Spinal cord (tissue), 10 donors: Measurements from ENCODE around the gene EME2. TPM values are rescaled to one million over a fixed set of nuclear protein-coding genes. Genes with fewer than 3 reads are reported as not detected.

Experiments
- DNase-seq, 6 donors: peaks; one replicate each; pipeline versions ENCODE4 v3.0.0 to v3.0.0-alpha.2; 2013 to 2015; ENCODE audit warnings: low spot score in 6 of 6, low read depth in 4 of 6
- H3K27ac ChIP-seq: one replicate; pipeline ENCODE4 v1.5.1; 2013; ENCODE audit warnings: low read depth, low read length, control low read depth
- H3K27me3 ChIP-seq: one replicate; pipeline ENCODE4 v1.6.1; 2013; ENCODE audit warnings: low read length; ENCODE audit not compliant: control insufficient read depth, insufficient read depth
- H3K36me3 ChIP-seq: one replicate; pipeline ENCODE4 v1.6.1; 2013; ENCODE audit warnings: low read length; ENCODE audit not compliant: control insufficient read depth, insufficient read depth
- H3K4me1 ChIP-seq: one replicate; pipeline ENCODE4 v1.6.1; 2013; ENCODE audit warnings: low read length; ENCODE audit not compliant: control insufficient read depth, insufficient read depth
- H3K4me3 ChIP-seq: one replicate; pipeline ENCODE4 v1.5.1; 2013; ENCODE audit warnings: low read depth, low read length, control low read depth
- H3K9me3 ChIP-seq: one replicate; pipeline ENCODE4 v1.6.1; 2013; ENCODE audit warnings: low read length; ENCODE audit not compliant: control insufficient read depth, insufficient read depth
- WGBS: methylation state at CpG from one replicate; pipeline ENCODE4 v1.1.5; 2013; ENCODE audit warnings: missing lambda C conversion rate; ENCODE audit not compliant: insufficient coverage; 5-methylcytosine and 5-hydroxymethylcytosine counted together
- polyA plus RNA-seq, 2 donors: library from polyadenylated mRNA; unstranded; fragments of 120-200 nt; gene quantifications; one replicate each; pipeline ENCODE4 v1.2.1, GENCODE V29; 2013; ENCODE audit not compliant: insufficient read length in 2 of 2
- small RNA-seq: library from RNA; depleted of rRNA; stranded (forward); fragments of <200 nt; gene quantifications from one replicate; pipeline ENCODE3, GENCODE V24; 2014; ENCODE audit warnings: low replicate concordance
- total RNA-seq, 2 donors: library from RNA; depleted of rRNA in 1 of 2; stranded (reverse); fragments of 120-200 nt in 1 of 2; fragments of >200 nt in 1 of 2; gene quantifications; one replicate each; pipeline versions ENCODE4 v1.2.3 to v1.2.4, GENCODE V29; 2013 to 2014
- donor health status: healthy.

Gene EME2
- total and polyA plus RNA-seq, 4 donors = 6.5 to 20.7 (median 16.4) TPM

DNA sequence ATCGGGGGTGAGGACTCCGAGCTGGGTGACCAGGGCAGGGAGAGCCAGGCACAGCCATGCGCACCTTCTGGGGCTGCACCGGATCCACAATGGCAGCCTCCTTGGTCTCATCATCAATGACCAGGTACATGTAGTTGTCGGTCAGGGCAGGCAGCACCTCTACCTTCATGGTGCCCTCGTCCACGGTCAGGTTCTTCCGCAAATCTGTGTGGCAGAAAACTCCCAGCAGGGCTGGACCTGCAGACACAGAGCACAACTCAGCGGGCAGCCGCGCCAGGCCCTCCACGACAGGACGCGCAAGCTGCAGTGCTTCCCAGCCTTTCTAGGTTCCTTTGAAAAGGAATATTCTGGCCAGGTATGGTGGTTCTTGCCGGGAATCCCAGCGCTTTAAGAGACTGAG, 50.2 kb downstream of the EME2 start:
- Histone ChIP-seq H3K4me1 (peaks cover 21% of the 10 kb centered on the region), H3K36me3 (peaks cover 62% of the 10 kb centered on the region), H3K27ac (no peak overlapping the region), H3K9me3 (no peaks in the 10 kb centered on the region), H3K27me3 (no peaks in the 10 kb centered on the region), H3K4me3 (no peak overlapping the region)
- no peak for DNase-seq
- 94% methylated on average over 14 of the region's 16 CpGs for WGBS

- H3K36me3 ChIP-seq = peaks cover 52% of the 10 kb centered on the region
- no peak overlapping the region for H3K4me3 ChIP-seq
- H3K27ac ChIP-seq = no peak overlapping the region
- H3K27me3 ChIP-seq = no peaks in the 10 kb centered on the region
- WGBS = 45% methylated on average over 8 of the region's 9 CpGs
- no peaks in the 10 kb centered on the region for H3K9me3 ChIP-seq
- peak in 1 of 6 donors; percentile 19 for DNase-seq
- peaks cover 24% of the 10 kb centered on the region for H3K4me1 ChIP-seq
Observed at GRCh38 chr16:1823821-1824220, 51.2 kb downstream of the EME2 start.

GRCh38 chr16:1825381-1825863, 52.8 kb downstream of the EME2 start:
- H3K27me3 ChIP-seq = no peaks in the 10 kb centered on the region
- no peak overlapping the region for H3K27ac ChIP-seq
- H3K36me3 ChIP-seq = peaks cover 38% of the 10 kb centered on the region
- peaks cover 30% of the 10 kb centered on the region for H3K4me1 ChIP-seq
- no peak for DNase-seq
- no peaks in the 10 kb centered on the region for H3K9me3 ChIP-seq
- 82% methylated on average over 14 of the region's 15 CpGs for WGBS
- H3K4me3 ChIP-seq = peak overlapping the region; percentile 38

Small RNA genes within 50 kb of the gene (small RNA-seq; reads per million reads assigned to genes)
- 0.24 reads per million, percentile 16 among the genes with 10 or more reads in this experiment for gene MIR3177

Other genes starting within 250 kb of the EME2 start
- gene TMEM204, start 239.1 kb upstream of the EME2 start, total RNA-seq = 10 to 100 TPM in 1 of 2 donors, 1 to 10 TPM in 1; 3.0 to 18.8 TPM
- gene TMEM204, start 239.1 kb upstream of the EME2 start, polyA plus RNA-seq = 10 to 100 TPM in 1 of 2 donors, 1 to 10 TPM in 1; 8.3 to 10.2 TPM
- 10 to 100 TPM; 21.2 to 37.1 TPM for gene IFT140, start 160.7 kb upstream of the EME2 start, total RNA-seq
- 10 to 100 TPM; 32.9 to 41.6 TPM for gene IFT140, start 160.7 kb upstream of the EME2 start, polyA plus RNA-seq
- 10 to 100 TPM in 1 of 2 donors, 1 to 10 TPM in 1; 7.9 to 16.4 TPM for gene CRAMP1, start 160.4 kb upstream of the EME2 start, total RNA-seq
- gene CRAMP1, start 160.4 kb upstream of the EME2 start, polyA plus RNA-seq = 10 to 100 TPM; 19.2 to 24.4 TPM
- gene JPT2, start 94.5 kb upstream of the EME2 start, total RNA-seq = 10 to 100 TPM; 24.4 to 45.8 TPM
- 10 to 100 TPM; 38.5 to 39.7 TPM for gene JPT2, start 94.5 kb upstream of the EME2 start, polyA plus RNA-seq
- 10 to 100 TPM; 53.3 to 72.6 TPM for gene MAPK8IP3, start 66.6 kb upstream of the EME2 start, total RNA-seq
- gene MAPK8IP3, start 66.6 kb upstream of the EME2 start, polyA plus RNA-seq = 100 to 1,000 TPM; 113 to 137 TPM
- gene NME3, start 1.3 kb upstream of the EME2 start, total RNA-seq = 10 to 100 TPM; 21.6 to 76.7 TPM
- gene NME3, start 1.3 kb upstream of the EME2 start, polyA plus RNA-seq = 10 to 100 TPM; 83.2 to 86.2 TPM
- 10 to 100 TPM; 22.9 to 76.7 TPM for gene MRPS34, start 324 bp downstream of the EME2 start, total RNA-seq
- 10 to 100 TPM; 80.8 to 86.5 TPM for gene MRPS34, start 324 bp downstream of the EME2 start, polyA plus RNA-seq
- 10 to 100 TPM; 25.8 to 55.5 TPM for gene SPSB3, start 9.8 kb downstream of the EME2 start, total RNA-seq
- gene SPSB3, start 9.8 kb downstream of the EME2 start, polyA plus RNA-seq = 10 to 100 TPM; 49.3 to 55.6 TPM
- 10 to 100 TPM; 24.7 to 64.4 TPM for gene NUBP2, start 10.2 kb downstream of the EME2 start, total RNA-seq
- gene NUBP2, start 10.2 kb downstream of the EME2 start, polyA plus RNA-seq = 10 to 100 TPM; 71.1 to 80.4 TPM
- gene IGFALS, start 20.9 kb downstream of the EME2 start, total RNA-seq = under 1 TPM in 1 of 2 donors, not detected in 1; 0.39 TPM
- 1 to 10 TPM in 1 of 2 donors, under 1 TPM in 1; 0.33 to 1.3 TPM for gene IGFALS, start 20.9 kb downstream of the EME2 start, polyA plus RNA-seq
- gene HAGH, start 54.0 kb downstream of the EME2 start, total RNA-seq = 10 to 100 TPM; 68.6 to 84.1 TPM
- 10 to 100 TPM; 97.6 to 99.3 TPM for gene HAGH, start 54.0 kb downstream of the EME2 start, polyA plus RNA-seq
- gene FAHD1, start 54.4 kb downstream of the EME2 start, total RNA-seq = 10 to 100 TPM; 35.6 to 38.5 TPM
- gene FAHD1, start 54.4 kb downstream of the EME2 start, polyA plus RNA-seq = 10 to 100 TPM; 29.8 to 39.0 TPM
- 1 to 10 TPM in 1 of 2 donors, under 1 TPM in 1; 0.83 to 2.6 TPM for gene MEIOB, start 99.4 kb downstream of the EME2 start, total RNA-seq
- 1 to 10 TPM; 1.4 to 1.7 TPM for gene MEIOB, start 99.4 kb downstream of the EME2 start, polyA plus RNA-seq
- not detected for gene HS3ST6, start 145.6 kb downstream of the EME2 start, total RNA-seq
- not detected for gene HS3ST6, start 145.6 kb downstream of the EME2 start, polyA plus RNA-seq
- 10 to 100 TPM; 10.0 to 10.3 TPM for gene MSRB1, start 170.4 kb downstream of the EME2 start, total RNA-seq
- 10 to 100 TPM; 24.5 to 25.8 TPM for gene MSRB1, start 170.4 kb downstream of the EME2 start, polyA plus RNA-seq
- under 1 TPM in 1 of 2 donors, not detected in 1; 0.06 TPM for gene RPL3L, start 181.9 kb downstream of the EME2 start, total RNA-seq
- gene RPL3L, start 181.9 kb downstream of the EME2 start, polyA plus RNA-seq = under 1 TPM in 1 of 2 donors, not detected in 1; 0.32 TPM
- gene NDUFB10, start 186.7 kb downstream of the EME2 start, total RNA-seq = 100 to 1,000 TPM in 1 of 2 donors, 10 to 100 TPM in 1; 78.7 to 146 TPM
- gene NDUFB10, start 186.7 kb downstream of the EME2 start, polyA plus RNA-seq = 100 to 1,000 TPM; 170 to 178 TPM
- 1,000 to 10,000 TPM in 1 of 2 donors, 100 to 1,000 TPM in 1; 682 to 1,440 TPM for gene RPS2, start 192.0 kb downstream of the EME2 start, total RNA-seq
- gene RPS2, start 192.0 kb downstream of the EME2 start, polyA plus RNA-seq = 1,000 to 10,000 TPM; 1,742 to 1,957 TPM
- not detected for gene RNF151, start 194.0 kb downstream of the EME2 start, total RNA-seq
- not detected for gene RNF151, start 194.0 kb downstream of the EME2 start, polyA plus RNA-seq
- 10 to 100 TPM; 12.9 to 31.4 TPM for gene TBL3, start 199.2 kb downstream of the EME2 start, total RNA-seq
- 10 to 100 TPM; 32.1 to 39.0 TPM for gene TBL3, start 199.2 kb downstream of the EME2 start, polyA plus RNA-seq
- under 1 TPM; 0.40 to 0.72 TPM for gene NOXO1, start 208.7 kb downstream of the EME2 start, total RNA-seq
- 1 to 10 TPM; 1.6 to 1.7 TPM for gene NOXO1, start 208.7 kb downstream of the EME2 start, polyA plus RNA-seq
- 10 to 100 TPM in 1 of 2 donors, 1 to 10 TPM in 1; 7.2 to 24.3 TPM for gene GFER, start 211.4 kb downstream of the EME2 start, total RNA-seq
- gene GFER, start 211.4 kb downstream of the EME2 start, polyA plus RNA-seq = 10 to 100 TPM; 34.0 to 36.1 TPM
- gene SYNGR3, start 217.2 kb downstream of the EME2 start, total RNA-seq = 10 to 100 TPM; 20.1 to 71.0 TPM
- gene SYNGR3, start 217.2 kb downstream of the EME2 start, polyA plus RNA-seq = 100 to 1,000 TPM; 109 to 111 TPM
- gene ZNF598, start 237.0 kb downstream of the EME2 start, total RNA-seq = 1 to 10 TPM; 5.4 to 8.2 TPM
- 10 to 100 TPM; 28.8 to 31.7 TPM for gene ZNF598, start 237.0 kb downstream of the EME2 start, polyA plus RNA-seq
- 1 to 10 TPM in 1 of 2 donors, under 1 TPM in 1; 0.20 to 2.3 TPM for gene NPW, start 247.0 kb downstream of the EME2 start, total RNA-seq
- 1 to 10 TPM in 1 of 2 donors, under 1 TPM in 1; 0.49 to 4.9 TPM for gene NPW, start 247.0 kb downstream of the EME2 start, polyA plus RNA-seq